NCI-H128 (cell line): Measurements from ENCODE around the gene LARGE2.

Experiments used
- DNase-seq: peaks from one replicate; lab custom pipeline; 2025; ENCODE audit not compliant: unreplicated experiment; lab: John Stamatoyannopoulos, UW

The LARGE2 gene

DNA sequence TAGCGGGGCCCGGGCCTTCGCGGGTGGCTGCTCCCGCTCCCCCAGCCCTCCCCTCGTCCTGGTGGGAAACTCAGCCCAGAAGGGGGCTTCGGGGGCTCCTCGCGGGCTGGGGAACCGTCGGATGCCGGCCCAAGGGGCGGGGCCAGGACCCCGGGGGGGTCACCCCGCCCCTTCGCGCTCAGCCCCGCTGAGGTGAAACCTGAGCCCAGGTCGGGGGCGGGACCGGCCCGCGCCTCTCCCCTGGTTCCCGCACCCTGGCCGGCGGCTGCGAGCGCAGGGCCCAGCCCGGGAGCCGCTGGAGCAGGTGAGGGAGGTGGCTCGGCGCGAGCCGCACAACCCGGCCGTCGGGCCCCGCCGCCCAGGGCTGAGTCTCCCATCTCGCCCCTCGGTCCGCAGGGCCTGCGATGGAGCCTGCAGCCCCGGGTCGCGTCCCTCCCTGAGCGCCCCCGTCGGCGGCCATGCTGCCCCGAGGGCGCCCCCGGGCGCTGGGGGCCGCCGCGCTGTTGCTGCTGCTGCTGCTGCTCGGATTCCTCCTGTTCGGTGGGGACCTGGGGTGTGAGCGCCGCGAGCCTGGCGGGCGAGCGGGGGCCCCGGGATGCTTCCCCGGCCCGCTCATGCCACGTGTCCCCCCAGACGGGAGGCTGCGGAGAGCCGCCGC is at the start of gene LARGE2:
LARGE2 (plus strand) TSS at position 232 of the 658 bp plus-strand sequence; CDS start at position 459, 227 bp downstream.
- peak; percentile 40 for DNase-seq

DNA sequence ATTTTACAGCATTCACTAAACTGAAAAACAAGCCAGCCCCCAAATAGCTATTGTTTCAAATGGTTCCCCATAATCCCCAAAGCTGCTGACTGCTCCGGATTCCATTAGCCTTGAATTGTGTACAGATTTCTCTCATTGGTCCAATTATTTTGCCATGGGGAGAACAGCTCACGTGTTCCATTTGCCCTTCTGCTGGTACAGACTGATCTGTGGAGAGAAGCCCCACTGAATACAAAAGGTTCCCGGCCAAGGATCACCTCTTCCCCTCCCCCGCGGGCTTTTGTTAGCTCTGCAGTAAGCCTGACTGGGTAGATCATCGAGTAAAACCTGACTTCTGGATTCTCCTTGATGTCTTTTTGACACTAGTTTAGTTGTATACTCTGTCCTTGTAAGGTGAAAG is 46.1 kb upstream of the LARGE2 start:
- no peak for DNase-seq

DNA sequence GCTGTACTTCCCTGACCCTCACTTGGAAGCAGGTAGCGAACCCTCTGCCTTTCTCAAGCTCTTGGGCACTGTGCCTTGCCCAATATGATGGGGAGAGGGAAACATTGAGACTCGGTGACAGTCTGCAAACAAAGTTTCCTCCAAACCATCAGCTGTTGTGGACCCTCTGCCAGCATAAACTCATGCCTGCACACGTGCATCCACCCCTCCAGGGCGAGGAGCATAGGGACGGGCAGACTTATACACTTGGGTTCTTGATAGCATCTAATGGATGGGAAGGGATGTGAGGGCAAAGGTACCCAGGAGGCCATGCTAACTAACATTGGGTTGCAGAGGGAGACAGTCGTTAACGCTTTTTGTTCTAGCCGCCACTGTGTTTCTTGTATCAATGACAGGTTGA is 45.2 kb upstream of the LARGE2 start:
- no peak for DNase-seq

DNA sequence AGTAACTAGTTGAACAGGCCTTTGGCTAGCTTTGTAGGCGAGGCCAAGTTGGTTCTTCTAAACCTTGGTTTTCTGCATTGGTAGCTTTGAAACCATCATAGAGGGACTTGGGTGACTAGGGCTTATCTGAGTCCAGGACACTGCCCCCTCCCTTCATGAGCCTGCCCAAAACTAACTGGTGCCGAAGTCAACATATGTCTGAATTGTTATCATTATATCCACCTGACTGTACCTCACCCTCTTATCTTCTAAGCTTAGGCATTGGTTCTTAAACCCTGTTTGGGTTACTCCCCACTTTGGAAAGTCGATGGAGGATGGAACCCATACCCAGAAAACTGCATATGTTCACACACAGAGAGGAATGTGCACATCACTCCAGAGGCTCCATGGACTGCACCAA is 44.6 kb upstream of the LARGE2 start:
- DNase-seq, result no peak

- no peak for DNase-seq
Measured at GRCh38 chr11:45879803-45880686, 42.4 kb upstream of the LARGE2 start.

DNA sequence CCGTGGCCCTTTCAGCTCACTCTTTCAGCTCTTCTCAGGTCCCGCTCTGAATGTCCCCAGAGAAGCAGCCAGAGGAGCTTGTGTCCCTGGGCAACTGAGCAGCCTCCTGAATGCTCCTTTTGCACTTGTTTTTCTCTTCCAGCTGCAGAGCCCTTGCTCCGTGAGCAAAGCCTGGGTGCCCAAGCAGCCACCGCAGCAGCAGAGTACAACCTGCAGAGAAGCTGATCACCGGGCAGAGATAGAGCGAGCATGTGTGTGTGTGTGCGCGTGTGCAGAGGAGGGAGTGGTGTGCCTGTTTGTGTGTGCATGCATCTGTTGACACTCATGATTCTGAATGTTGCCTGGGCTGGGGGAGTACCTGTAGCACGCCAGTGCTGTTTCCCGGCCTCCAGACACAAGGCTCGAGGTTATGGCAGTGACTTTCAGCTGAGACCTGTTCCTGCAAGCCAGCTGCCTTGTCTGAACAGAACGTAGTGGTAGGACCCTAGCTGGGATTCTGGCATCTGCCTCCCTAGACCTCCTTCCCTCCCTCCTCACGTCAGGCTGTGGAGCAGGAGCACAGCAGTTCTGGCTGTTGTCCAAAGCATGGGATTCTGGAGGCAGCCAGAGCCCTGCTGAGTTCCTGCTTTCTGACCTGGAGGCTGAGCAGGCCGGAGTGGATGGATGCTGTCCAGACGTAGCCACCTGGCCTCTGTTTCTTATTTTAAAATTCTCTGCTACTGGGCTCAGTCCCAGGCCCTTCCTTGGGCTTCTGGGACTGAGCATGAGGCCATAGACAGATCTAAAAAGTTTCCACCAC is 41.5 kb upstream of the LARGE2 start:
- DNase-seq, result no peak

DNA sequence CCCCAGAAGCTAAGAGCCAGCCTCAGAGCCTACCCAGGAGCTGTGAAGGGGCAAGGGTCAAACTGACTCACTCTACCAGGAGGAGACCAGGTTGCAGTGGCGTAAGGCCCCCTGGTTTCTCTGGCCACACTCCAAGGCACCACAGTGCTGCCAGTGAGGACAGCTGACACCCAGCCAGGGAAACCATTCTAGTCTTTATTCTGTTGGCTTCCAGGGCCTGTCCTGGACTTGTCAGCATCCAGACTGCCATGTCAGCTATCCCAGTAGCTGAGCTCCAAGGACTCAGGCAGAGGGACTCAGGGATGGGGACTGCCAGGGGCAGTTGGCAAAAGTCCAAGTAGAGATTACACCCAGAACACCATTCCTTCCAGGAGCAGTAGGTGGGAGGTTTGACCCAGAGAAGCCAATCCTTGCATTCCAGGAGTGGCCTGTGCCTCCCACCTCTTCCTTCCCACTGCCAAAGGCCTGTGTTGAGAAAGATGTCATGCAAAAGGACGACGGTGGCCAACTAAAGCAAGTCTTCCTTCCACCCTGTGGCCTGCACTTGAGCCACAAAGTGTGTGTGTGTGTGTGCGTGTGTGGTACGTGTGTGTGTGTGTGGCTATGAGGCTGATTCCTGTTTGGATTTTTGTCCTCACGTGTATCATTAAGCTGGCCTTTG is 40.6 kb upstream of the LARGE2 start:
- DNase-seq, result no peak

- no peak for DNase-seq
Measured at GRCh38 chr11:45884596-45885185, 37.8 kb upstream of the LARGE2 start.

DNA sequence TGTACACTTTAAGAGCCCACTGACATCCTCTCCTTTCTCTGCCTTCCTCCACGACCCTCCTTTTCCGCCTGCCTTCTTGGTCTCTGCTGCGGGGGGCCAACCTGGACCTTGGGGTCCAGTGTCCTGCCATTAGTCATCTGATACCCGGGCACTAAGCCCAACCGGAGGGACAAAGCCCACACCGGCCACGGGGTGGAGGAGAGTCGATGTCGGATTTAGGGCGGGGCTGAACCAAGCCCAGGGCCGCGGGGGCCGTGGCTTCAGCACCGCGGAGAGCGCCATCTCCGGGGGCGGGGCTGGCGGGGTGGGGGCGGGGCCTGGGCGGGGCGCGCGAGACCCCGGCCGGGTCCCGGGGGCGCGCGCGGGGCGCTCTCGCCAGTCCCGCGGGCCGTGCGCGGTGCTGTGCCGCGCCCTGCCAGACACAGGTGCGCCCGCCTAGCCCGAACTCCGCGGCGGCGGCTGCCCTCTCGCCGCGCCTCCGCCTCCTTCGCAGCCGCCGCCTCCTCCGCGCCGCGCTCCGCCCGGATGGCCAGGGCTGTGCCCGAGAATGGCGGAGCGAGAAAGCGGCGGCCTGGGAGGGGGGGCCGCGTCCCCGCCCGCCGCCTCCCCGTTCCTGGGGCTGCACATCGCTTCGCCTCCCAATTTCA is 37.1 kb upstream of the LARGE2 start, which contains the start of gene MAPK8IP1:
MAPK8IP1 (plus strand) TSS at position 378 of the 647 bp plus-strand sequence; CDS start at position 548, 170 bp downstream.
- DNase-seq, result no peak

- no peak for DNase-seq
Measured at GRCh38 chr11:45885921-45886721, 36.3 kb upstream of the LARGE2 start.

- DNase-seq, result no peak
Measured at GRCh38 chr11:45886816-45887520, 35.5 kb upstream of the LARGE2 start.

DNA sequence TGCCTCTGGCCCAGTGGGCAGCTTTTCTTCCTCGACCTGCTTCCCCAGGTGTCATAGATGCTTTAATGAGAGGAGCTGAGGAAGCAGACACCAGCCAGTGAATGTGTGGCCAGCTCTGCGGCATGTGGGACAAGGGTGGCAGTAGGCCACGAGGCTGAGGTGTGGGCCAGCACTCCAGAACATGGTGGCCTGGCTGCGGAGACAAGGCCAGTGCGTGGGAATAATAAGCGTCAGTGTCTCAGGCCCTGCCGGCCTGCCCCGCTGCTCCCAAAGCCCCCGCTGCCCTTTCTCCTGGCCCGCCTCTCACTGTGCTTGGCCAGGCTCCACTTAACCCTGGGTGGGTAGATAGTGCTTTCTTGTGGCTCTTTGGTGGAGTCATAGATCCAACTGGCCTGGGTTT is 34.9 kb upstream of the LARGE2 start:
- DNase-seq, result no peak

DNA sequence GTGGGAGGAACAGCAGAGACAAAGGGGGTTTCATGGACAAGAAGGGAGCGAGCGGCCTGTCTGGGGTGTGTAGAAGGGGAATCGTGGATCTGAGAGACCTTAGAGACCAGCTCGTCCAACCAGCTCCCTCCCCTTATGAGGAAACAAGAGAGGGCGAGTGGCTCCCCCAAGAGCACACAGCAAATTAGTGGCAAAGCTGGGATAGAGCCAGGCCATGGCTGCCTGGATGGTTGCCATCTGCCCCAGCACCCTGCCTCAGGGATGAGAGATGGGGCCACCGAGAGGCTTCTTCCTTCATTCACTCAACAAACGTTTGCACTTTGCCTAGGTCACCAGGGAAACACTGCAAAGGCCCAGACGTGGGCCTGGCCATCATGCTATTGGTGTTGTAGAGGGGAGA is 32.9 kb upstream of the LARGE2 start:
- DNase-seq, result no peak

DNA sequence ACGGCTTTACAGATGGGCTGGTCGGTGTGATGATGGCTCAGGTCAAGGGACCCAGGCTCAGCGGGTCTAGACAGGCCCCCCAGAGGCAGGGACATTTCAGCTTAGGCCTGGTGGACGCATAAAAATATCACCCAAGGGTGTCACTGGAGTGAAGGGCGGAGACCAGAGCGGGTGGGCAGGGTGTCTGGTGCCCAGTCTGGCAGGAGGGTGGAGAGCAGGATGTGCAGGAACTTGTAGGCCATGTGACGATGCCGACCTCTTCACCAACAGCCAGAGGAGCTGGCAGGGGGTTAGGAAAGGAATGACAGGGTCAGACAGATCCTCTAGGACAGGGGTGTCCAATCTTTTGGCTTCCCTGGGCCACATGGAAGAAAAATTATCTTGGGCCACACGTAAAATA is 32.5 kb upstream of the LARGE2 start:
- DNase-seq, result no peak

GRCh38 chr11:45890886-45891550 is 31.4 kb upstream of the LARGE2 start:
- no peak for DNase-seq

DNA sequence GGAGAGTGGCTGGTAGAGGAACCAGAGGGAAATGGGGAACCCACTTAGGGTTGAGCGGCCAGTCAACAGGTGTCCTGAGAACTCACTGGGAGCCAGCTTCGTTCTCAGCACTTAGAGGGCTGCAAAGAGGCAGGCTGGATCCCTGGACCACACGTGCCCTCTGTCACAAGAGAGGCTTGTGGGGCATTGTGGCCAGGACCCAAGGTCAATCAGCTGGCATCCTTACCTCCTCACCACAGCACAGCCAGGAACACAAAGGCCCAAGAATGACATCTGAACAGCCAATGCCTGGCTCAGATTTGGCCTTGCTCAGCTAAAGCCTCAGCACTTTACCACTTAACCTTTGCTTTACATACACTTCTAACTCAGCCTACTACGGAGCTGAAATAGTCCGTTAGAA is 29.6 kb upstream of the LARGE2 start:
- DNase-seq, result no peak

DNA sequence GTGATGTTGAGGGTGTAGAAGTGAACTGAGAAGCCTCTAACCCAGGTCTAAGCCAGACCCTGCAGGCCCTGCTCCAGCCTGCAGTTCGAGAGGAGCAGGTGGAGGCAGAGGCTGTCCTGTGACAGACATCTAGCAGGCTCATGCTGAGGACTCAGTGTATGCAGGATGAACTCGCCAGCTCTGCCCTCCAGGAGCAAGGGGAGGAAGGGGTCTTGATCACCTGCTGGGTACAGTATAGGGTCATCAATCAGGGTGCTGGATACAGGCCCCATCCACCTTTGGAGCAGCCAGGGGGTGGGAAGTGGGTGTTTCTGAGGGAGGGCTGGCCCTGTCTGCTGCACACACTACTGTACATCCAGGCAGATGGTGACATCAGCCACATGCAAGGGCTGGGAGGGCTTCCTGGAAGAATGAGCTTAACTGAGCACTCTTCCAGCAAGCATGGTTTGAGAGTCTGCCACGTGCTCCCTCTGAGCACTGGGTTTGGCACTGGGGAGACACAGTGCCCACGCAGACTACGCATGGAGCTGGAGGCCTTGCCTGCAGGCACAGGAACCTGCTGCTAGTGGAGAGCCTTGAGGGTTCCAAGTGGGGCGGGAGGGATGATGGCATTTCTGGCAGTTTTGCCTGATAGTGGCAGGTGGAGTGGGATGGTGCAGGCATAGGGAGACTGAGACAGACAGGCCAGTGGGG is 27.8 kb upstream of the LARGE2 start:
- no peak for DNase-seq
